WERI-Rb-1 (cell line): ENCODE results near the gene SPTB.
A peak's percentile ranks its signal among the peaks of the same experiment; 100 is the strongest.

Experiments used
- DNase-seq: peaks from one replicate; pipeline ENCODE4 v3.0.0-alpha.2; 2020
- H3K27ac ChIP-seq: fragments of 250-450 bp; sonication (Bioruptor Pico); 2 replicates; pipeline ENCODE4 v1.5.1; 2020; ENCODE audit warnings: mild to moderate bottlenecking, moderate library complexity
- H3K27me3 ChIP-seq: fragments of 250-450 bp; sonication (Bioruptor Pico); 2 replicates; pipeline ENCODE4 v1.5.1; 2021; ENCODE audit warnings: mild to moderate bottlenecking, low read depth, moderate library complexity; ENCODE audit not compliant: insufficient read depth, severe bottlenecking
- H3K36me3 ChIP-seq: fragments of 250-450 bp; sonication (Bioruptor Pico); 2 replicates; pipeline ENCODE4 v1.5.1; 2020; ENCODE audit warnings: mild to moderate bottlenecking, moderate library complexity
- H3K4me3 ChIP-seq: 2 replicates; pipeline ENCODE4 v1.5.1; 2011; ENCODE audit warnings: low read depth, mild to moderate bottlenecking, control low read depth, low read length
- H3K9me3 ChIP-seq: fragments of 250-450 bp; sonication (Bioruptor Pico); 2 replicates; pipeline ENCODE4 v1.5.1; 2021; ENCODE audit warnings: mild to moderate bottlenecking, moderate library complexity; ENCODE audit not compliant: severe bottlenecking
- TF ChIP-seq, protein P1 (sequence below): IDR thresholded peaks from 2 replicates; pipeline ENCODE4 v1.5.1; 2011; ENCODE audit warnings: low read depth, mild to moderate bottlenecking, control low read depth, inconsistent platforms, low read length

Gene SPTB

DNA sequence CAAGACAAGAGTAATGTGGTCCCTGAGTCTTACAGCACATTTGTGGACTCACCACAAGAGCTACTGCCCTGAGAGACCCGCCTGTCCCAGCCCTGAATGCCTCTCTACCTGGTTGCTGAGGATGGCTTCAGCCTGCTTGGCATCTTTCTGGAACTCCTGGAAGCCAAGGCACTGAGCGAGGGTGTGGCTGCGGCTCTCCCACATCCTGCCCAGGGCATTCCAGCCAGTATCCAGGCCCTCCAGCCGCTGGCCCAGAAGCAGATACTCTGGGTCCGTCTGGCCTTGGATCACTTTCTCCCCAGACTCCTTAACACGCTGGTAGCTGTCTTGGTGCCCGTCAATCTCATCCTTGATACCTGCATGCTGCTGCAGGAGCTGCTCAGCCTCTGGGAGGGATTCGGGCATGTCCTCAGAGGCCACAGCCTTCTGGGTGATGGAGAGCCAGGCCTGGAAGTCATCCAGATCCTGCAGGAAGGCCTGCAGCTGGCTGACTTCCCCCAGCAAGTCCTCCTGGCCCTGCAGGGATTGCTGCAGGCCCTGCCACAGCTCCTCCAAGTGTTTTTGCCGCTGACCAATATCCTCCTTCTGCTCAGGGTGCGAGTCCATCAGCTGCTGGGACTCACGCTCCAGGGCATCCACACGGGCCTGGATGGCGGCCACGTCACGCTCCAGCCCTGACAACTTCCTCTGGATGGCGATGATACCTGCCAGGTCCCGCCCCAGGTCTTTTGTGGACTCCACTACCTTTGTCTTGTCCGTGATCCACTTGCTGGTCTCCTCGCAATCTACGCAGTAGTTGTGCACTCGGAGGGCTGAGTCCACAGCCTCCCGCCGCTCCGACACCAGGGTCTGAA, 93.2 kb downstream of the SPTB start:
- H3K9me3 ChIP-seq: no peaks in the 10 kb centered on the region
- H3K36me3 ChIP-seq: no peaks in the 10 kb centered on the region; the same call in 1 of the 2 replicates
- TF ChIP-seq, protein P1, sequence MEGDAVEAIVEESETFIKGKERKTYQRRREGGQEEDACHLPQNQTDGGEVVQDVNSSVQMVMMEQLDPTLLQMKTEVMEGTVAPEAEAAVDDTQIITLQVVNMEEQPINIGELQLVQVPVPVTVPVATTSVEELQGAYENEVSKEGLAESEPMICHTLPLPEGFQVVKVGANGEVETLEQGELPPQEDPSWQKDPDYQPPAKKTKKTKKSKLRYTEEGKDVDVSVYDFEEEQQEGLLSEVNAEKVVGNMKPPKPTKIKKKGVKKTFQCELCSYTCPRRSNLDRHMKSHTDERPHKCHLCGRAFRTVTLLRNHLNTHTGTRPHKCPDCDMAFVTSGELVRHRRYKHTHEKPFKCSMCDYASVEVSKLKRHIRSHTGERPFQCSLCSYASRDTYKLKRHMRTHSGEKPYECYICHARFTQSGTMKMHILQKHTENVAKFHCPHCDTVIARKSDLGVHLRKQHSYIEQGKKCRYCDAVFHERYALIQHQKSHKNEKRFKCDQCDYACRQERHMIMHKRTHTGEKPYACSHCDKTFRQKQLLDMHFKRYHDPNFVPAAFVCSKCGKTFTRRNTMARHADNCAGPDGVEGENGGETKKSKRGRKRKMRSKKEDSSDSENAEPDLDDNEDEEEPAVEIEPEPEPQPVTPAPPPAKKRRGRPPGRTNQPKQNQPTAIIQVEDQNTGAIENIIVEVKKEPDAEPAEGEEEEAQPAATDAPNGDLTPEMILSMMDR: no peak
- no peak overlapping the region for H3K27ac ChIP-seq
- no peaks in the 10 kb centered on the region for H3K27me3 ChIP-seq
- DNase-seq: no peak
- no peak overlapping the region for H3K4me3 ChIP-seq

DNA sequence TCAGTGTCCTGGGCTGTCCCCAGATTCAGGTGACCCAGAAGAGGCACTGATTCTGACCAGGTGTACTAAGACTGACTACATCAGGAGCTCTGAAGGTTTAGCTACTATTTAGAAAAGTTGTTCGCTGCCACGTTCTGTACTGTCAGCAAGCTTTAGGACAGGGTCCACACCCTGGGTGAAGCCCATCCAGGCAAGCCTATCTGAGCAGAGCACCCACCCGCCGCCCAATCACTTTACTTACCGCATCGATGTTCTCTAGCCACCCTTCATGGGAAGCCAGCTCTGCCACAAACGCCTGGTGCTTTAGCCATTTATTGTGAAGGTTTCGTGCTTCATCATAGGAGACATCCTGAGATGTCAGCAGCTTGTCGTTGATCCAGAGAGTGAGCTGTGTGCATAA, 95.7 kb downstream of the SPTB start:
- H3K36me3 ChIP-seq: no peaks in the 10 kb centered on the region; the same call in 1 of the 2 replicates
- H3K27ac ChIP-seq: no peak overlapping the region
- DNase-seq: no peak
- TF ChIP-seq, protein P1: no peak
- H3K27me3 ChIP-seq: no peaks in the 10 kb centered on the region
- H3K4me3 ChIP-seq: no peak overlapping the region
- H3K9me3 ChIP-seq: no peaks in the 10 kb centered on the region

DNA sequence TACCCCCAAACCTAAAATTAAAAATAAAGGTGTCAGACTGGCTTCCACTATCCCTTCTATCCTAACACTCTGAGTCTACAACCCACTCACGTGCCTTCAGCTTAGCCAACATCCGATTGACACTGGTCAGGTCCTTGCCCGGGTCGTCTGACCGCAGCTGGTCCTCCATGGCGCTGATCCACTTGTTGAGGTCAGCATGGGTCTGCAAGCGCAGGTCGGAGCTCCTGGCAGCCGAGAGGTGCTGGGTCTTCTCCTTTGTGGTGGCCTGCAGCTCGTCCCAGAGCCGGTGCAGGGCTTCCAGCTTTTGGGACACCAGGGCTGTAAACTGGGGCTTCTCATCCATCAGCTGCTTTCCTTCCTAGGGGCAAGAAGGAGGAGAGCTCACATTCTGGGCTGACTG, 97.5 kb downstream of the SPTB start:
- Histone ChIP-seq H3K9me3 (no peaks in the 10 kb centered on the region), H3K4me3 (no peak overlapping the region), H3K27me3 (no peaks in the 10 kb centered on the region), H3K36me3 (no peaks in the 10 kb centered on the region; the same call in 1 of the 2 replicates), H3K27ac (no peak overlapping the region)
- DNase-seq: no peak
- TF ChIP-seq, protein P1: no peak

DNA sequence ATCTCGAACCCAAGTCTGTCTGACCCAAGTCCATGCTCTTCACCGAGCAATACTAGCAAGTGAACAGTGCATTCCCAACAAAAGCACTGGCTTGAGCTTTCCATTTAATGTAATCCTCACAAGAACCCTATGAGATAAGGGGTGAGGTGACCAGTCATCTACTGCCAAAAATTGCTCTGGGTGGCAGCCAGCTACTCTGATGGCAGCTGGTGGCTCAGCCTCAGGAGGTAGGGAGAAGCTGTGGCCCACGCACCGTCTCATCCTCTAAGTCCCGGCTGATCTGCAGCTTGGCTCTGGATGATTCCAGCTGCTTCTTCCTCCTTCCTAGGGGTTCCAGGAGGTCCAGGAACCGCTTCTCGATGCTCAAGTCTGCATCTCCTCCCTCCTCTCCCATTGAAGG, 100.2 kb downstream of the SPTB start:
- H3K27ac ChIP-seq: no peak overlapping the region
- H3K27me3 ChIP-seq: no peaks in the 10 kb centered on the region
- no peaks in the 10 kb centered on the region; the same call in 1 of the 2 replicates for H3K36me3 ChIP-seq
- no peak for DNase-seq
- no peak overlapping the region for H3K4me3 ChIP-seq
- TF ChIP-seq, protein P1: no peak
- peaks cover 6% of the 10 kb centered on the region for H3K9me3 ChIP-seq

DNA sequence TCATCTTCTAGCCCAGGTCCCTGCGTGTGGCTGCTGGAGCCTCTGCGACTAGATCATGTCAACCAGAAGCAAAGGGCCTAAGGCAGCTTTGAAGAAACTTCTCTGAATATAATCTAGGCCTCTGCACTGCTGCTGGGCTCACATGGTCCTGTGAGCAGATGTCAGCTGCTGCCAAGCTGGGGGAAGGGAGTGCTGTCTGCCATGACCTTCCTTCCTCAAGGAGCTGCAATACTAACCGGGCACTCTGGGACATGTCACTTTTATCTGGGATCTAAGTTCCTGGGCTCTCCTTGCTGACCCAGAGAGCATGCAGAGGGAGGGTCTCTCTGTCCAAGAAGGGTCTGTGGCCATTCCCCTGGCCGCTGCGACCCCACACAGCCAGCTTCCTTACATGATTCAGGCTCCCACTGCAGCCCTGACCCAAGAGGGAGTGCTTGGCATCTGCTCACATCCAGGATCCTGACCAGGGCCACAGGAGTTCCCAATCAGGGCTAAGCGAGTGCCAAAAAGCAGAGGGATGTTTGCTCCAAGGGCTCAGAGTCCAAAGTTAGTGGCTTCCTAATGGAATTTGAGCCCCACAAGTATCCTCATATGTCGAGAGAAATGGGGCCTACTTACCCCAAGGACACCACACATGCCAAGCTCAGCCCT, 101.5 kb downstream of the SPTB start:
- peaks cover 15% of the 10 kb centered on the region for H3K9me3 ChIP-seq
- no peaks in the 10 kb centered on the region for H3K36me3 ChIP-seq
- H3K27me3 ChIP-seq: no peaks in the 10 kb centered on the region
- no peak overlapping the region for H3K4me3 ChIP-seq
- peak; percentile 70 for DNase-seq
- H3K27ac ChIP-seq: peak overlapping the region; percentile 68
- TF ChIP-seq, protein P1: no peak
